ENCODE results near the gene PTH2R.

- TF ChIP-seq EZH2 (IDR thresholded peaks at IDR 0.05; ENCODE audit: low read length) (no peak), CTCF (optimal IDR thresholded peaks at IDR 0.05 in 1 of 3, IDR thresholded peaks at IDR 0.05 in 1 of 3, conservative IDR thresholded peaks at IDR 0.05 in 1 of 3; ENCODE audit: extremely low read depth in 1 of 3, insufficient read depth in 2 of 3, low read length in 3 of 3) (no peak)
Observed at GRCh38 chr2:208515099-208515498, 108.5 kb downstream of the PTH2R start.

Measured in keratinocyte (primary cell).